Measurements from ENCODE around the gene SQOR.

SQOR gene

GRCh38 chr15:45710657-45711056, 75.8 kb downstream of the SQOR start:
- no peak overlapping the region for H3K4me3 ChIP-seq (ENCODE audit: low read depth, low read length)
- no peak for TF ChIP-seq CTCF (IDR thresholded peaks at IDR 0.05; ENCODE audit: borderline replicate concordance, insufficient read depth, low read depth, low read length)

GRCh38 chr15:45714590-45715488, 80.0 kb downstream of the SQOR start:
- TF ChIP-seq CTCF (IDR thresholded peaks at IDR 0.05; ENCODE audit: borderline replicate concordance, insufficient read depth, low read depth, low read length): peak; percentile 86

GRCh38 chr15:45715528-45715927, 80.7 kb downstream of the SQOR start:
- no peak overlapping the region for H3K4me3 ChIP-seq (ENCODE audit: low read depth, low read length)
- TF ChIP-seq CTCF (IDR thresholded peaks at IDR 0.05; ENCODE audit: borderline replicate concordance, insufficient read depth, low read depth, low read length): peak; percentile 27; the same call in 1 of the 2 replicates

More at GRCh38 chr15:45714590-45715488, 80.0 kb downstream of the SQOR start:
- no peak overlapping the region for H3K4me3 ChIP-seq (ENCODE audit: low read depth, low read length)

GRCh38 chr15:45719490-45719889, 84.7 kb downstream of the SQOR start:
- H3K4me3 ChIP-seq (ENCODE audit: low read depth, low read length): no peak overlapping the region
- no peak for TF ChIP-seq CTCF (IDR thresholded peaks at IDR 0.05; ENCODE audit: borderline replicate concordance, insufficient read depth, low read depth, low read length)

- no peak for TF ChIP-seq CTCF (IDR thresholded peaks at IDR 0.05; ENCODE audit: borderline replicate concordance, insufficient read depth, low read depth, low read length)
- H3K4me3 ChIP-seq (ENCODE audit: low read depth, low read length): no peak overlapping the region
Measured at GRCh38 chr15:45720183-45720582, 85.4 kb downstream of the SQOR start.

DNA sequence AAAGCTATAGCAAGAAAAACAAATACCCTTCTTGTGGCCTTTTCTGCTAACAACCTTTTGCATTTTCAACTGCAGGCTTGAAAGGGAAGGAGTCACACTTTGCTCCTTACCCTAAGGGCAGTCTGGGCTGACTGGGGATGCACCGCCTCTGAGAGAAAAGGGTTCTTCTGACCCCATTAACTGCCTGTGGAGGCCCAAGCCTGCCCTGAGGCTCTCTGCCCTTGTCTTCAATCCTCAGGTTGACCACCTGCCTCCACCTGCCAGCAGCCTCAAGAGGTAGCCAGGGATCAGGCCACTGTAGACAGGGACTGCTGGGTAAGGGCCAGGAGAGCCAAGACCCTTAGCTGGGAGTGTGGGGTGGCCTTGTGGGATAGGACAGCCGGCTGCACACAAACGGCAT, 93.8 kb downstream of the SQOR start:
- no peak for TF ChIP-seq CTCF (IDR thresholded peaks at IDR 0.05; ENCODE audit: borderline replicate concordance, insufficient read depth, low read depth, low read length)
- no peak overlapping the region for H3K4me3 ChIP-seq (ENCODE audit: low read depth, low read length)

- no peak for TF ChIP-seq CTCF (IDR thresholded peaks at IDR 0.05; ENCODE audit: borderline replicate concordance, insufficient read depth, low read depth, low read length)
- H3K4me3 ChIP-seq (ENCODE audit: low read depth, low read length): no peak overlapping the region
Measured at GRCh38 chr15:45729141-45729540, 94.3 kb downstream of the SQOR start.

All from GM12875 (cell line).